ENCODE measurements around the gene DNM1. TPM values are rescaled to one million over a fixed set of nuclear protein-coding genes. Genes with fewer than 3 reads are reported as not detected.

Gene DNM1
- total RNA-seq, 2 experiments from 2014 or later = 0.35 to 1.8 TPM

GRCh38 chr9:128266868-128267590 is 63.9 kb downstream of the DNM1 start:
- Histone ChIP-seq H3K9me3 (ENCODE audit: low read length) (no peaks in the 10 kb centered on the region), H3K4me3 (ENCODE audit: low read depth, low read length, poor library complexity, severe bottlenecking) (no peak overlapping the region), H3K4me1 (ENCODE audit: insufficient read depth, low read length, poor library complexity, severe bottlenecking) (no peaks in the 10 kb centered on the region), H2AFZ (ENCODE audit: low read length) (no peak overlapping the region), H3K4me2 (ENCODE audit: low read length) (no peak overlapping the region), H3K27ac (ENCODE audit: low read depth, low read length, poor library complexity, severe bottlenecking) (no peak overlapping the region), H3K79me2 (ENCODE audit: insufficient read depth, low read depth, low read length) (no peaks in the 10 kb centered on the region), H3K9me2 (ENCODE audit: insufficient read depth, low read length) (no peaks in the 10 kb centered on the region), H4K20me1 (ENCODE audit: insufficient read depth, low read length) (no peaks in the 10 kb centered on the region), H3K36me3 (ENCODE audit: insufficient read depth, low read length) (peaks cover 10% of the 10 kb centered on the region; the same call in 1 of the 2 replicates)
- intact Hi-C loops (cut with micrococcal nuclease; ENCODE audit: unreplicated experiment) = no loop called here
- TF ChIP-seq EZH2phosphoT487 (IDR thresholded peaks at IDR 0.05; ENCODE audit: borderline replicate concordance, low read depth, low read length) = no peak
- TF ChIP-seq CTCF (conservative IDR thresholded peaks at IDR 0.05; ENCODE audit: low read length) = no peak
- DNase-seq (ENCODE audit: low spot score) = no peak
- BruUV-seq (replicated peaks) = no TSS peak
- ChIA-PET POLR2A (no interaction called here), CTCF (ENCODE audit: unreplicated experiment) (no interaction called here)

- Histone ChIP-seq H3K4me3 (ENCODE audit: low read depth, low read length, poor library complexity, severe bottlenecking) (no peak overlapping the region), H3K9me3 (ENCODE audit: low read length) (no peaks in the 10 kb centered on the region), H3K36me3 (ENCODE audit: insufficient read depth, low read length) (peaks cover 20% of the 10 kb centered on the region; the same call in 1 of the 2 replicates), H2AFZ (ENCODE audit: low read length) (no peak overlapping the region), H4K20me1 (ENCODE audit: insufficient read depth, low read length) (no peaks in the 10 kb centered on the region), H3K79me2 (ENCODE audit: insufficient read depth, low read depth, low read length) (peaks cover 9% of the 10 kb centered on the region; the same call in 1 of the 2 replicates), H3K4me1 (ENCODE audit: insufficient read depth, low read length, poor library complexity, severe bottlenecking) (peaks cover 10% of the 10 kb centered on the region), H3K4me2 (ENCODE audit: low read length) (no peak overlapping the region), H3K27ac (ENCODE audit: low read depth, low read length, poor library complexity, severe bottlenecking) (no peak overlapping the region), H3K9me2 (ENCODE audit: insufficient read depth, low read length) (no peaks in the 10 kb centered on the region)
- ChIA-PET CTCF (ENCODE audit: unreplicated experiment) (no interaction called here), POLR2A (interaction anchor here (0.7 kb wide), 1 partner anchor 75 kb away, joined by 3 read pairs; no protein-coding TSS in a partner anchor)
- TF ChIP-seq CTCF (conservative IDR thresholded peaks at IDR 0.05; ENCODE audit: low read length) = no peak
- TF ChIP-seq EZH2phosphoT487 (IDR thresholded peaks at IDR 0.05; ENCODE audit: borderline replicate concordance, low read depth, low read length) = no peak
- no TSS peak for BruUV-seq (replicated peaks)
- intact Hi-C loops (cut with micrococcal nuclease; ENCODE audit: unreplicated experiment) = no loop called here
- no peak for DNase-seq (ENCODE audit: low spot score)
Observed at GRCh38 chr9:128271112-128271511, 67.9 kb downstream of the DNM1 start.

- Histone ChIP-seq H3K79me2 (ENCODE audit: insufficient read depth, low read depth, low read length) (peaks cover 9% of the 10 kb centered on the region; the same call in 1 of the 2 replicates), H3K9me3 (ENCODE audit: low read length) (no peaks in the 10 kb centered on the region), H3K36me3 (ENCODE audit: insufficient read depth, low read length) (peaks cover 20% of the 10 kb centered on the region; the same call in 1 of the 2 replicates), H3K4me2 (ENCODE audit: low read length) (no peak overlapping the region), H3K27ac (ENCODE audit: low read depth, low read length, poor library complexity, severe bottlenecking) (no peak overlapping the region), H4K20me1 (ENCODE audit: insufficient read depth, low read length) (no peaks in the 10 kb centered on the region), H3K4me1 (ENCODE audit: insufficient read depth, low read length, poor library complexity, severe bottlenecking) (peaks cover 10% of the 10 kb centered on the region), H3K9me2 (ENCODE audit: insufficient read depth, low read length) (no peaks in the 10 kb centered on the region), H3K4me3 (ENCODE audit: low read depth, low read length, poor library complexity, severe bottlenecking) (no peak overlapping the region), H2AFZ (ENCODE audit: low read length) (no peak overlapping the region)
- no TSS peak for BruUV-seq (replicated peaks)
- ChIA-PET CTCF (ENCODE audit: unreplicated experiment) (no interaction called here), POLR2A (interaction anchor here (0.7 kb wide), 2 partner anchors 28 to 75 kb away, joined by 3 to 4 read pairs; no protein-coding TSS in a partner anchor)
- no peak for TF ChIP-seq EZH2phosphoT487 (IDR thresholded peaks at IDR 0.05; ENCODE audit: borderline replicate concordance, low read depth, low read length)
- no peak for TF ChIP-seq CTCF (conservative IDR thresholded peaks at IDR 0.05; ENCODE audit: low read length)
- no peak for DNase-seq (ENCODE audit: low spot score)
- intact Hi-C loops (cut with micrococcal nuclease; ENCODE audit: unreplicated experiment) = no loop called here
Observed at GRCh38 chr9:128271512-128271911, 68.3 kb downstream of the DNM1 start.
